H1 (cell line): ENCODE results near the gene SEC22B. TPM values are rescaled to one million over a fixed set of nuclear protein-coding genes. Genes with fewer than 3 reads are reported as not detected.
"Not testable (repeated sequence)": the region's sequence is repeated elsewhere in the genome, so short reads cannot be mapped to it uniquely, and the experiment has no call there.

Source experiments
- CTCF ChIA-PET: fragments of 300-600 bp; sonication (Branson Sonifier 250); formaldehyde crosslinking; loops from one replicate; lab custom pipeline; 2021; ENCODE audit not compliant: partially characterized antibody; lab: Charles Lee
- POLR2A ChIA-PET: fragments of 300-600 bp; sonication (Branson Sonifier 250); formaldehyde crosslinking; loops from one replicate; lab custom pipeline; 2021; ENCODE audit warnings: inconsistent platforms; ENCODE audit not compliant: partially characterized antibody; lab: Charles Lee
- DNase-seq, 2 experiments: peaks; one replicate each; pipeline versions ENCODE4 v3.0.0 to v3.0.0-alpha.2; 2010 to 2022; ENCODE audit warnings: low spot score in 2 of 2, low read depth in 1 of 2, mixed read lengths in 1 of 2
- FAIRE-seq: peaks from 2 replicates; lab custom pipeline; 2011; peaks lifted over from hg19 to GRCh38; lab: Jason Lieb, UNC
- H2AFZ ChIP-seq: 2 replicates; pipeline ENCODE4 v1.8.1; 2012; ENCODE audit warnings: low read length, inconsistent platforms
- H2AK5ac ChIP-seq: 2 replicates; pipeline ENCODE4 v1.6.1; 2013; ENCODE audit warnings: low read depth, low read length
- H2BK120ac ChIP-seq: replicated peaks from 2 replicates; pipeline ENCODE3; 2013; ENCODE audit warnings: low read depth, low read length, inconsistent platforms
- H2BK12ac ChIP-seq: 2 replicates; pipeline ENCODE4 v1.6.1; 2013; ENCODE audit warnings: low read depth, low read length
- H2BK15ac ChIP-seq: 2 replicates; pipeline ENCODE4 v1.6.1; 2013; ENCODE audit warnings: low read length
- H2BK20ac ChIP-seq: 2 replicates; pipeline ENCODE4 v1.6.1; 2013; ENCODE audit warnings: low read length
- H2BK5ac ChIP-seq: 2 replicates; pipeline ENCODE4 v1.6.1; 2013; ENCODE audit warnings: low read depth, low read length
- H3K14ac ChIP-seq: 2 replicates; pipeline ENCODE4 v1.6.1; 2013; ENCODE audit warnings: inconsistent platforms; ENCODE audit not compliant: insufficient read length
- H3K18ac ChIP-seq: 2 replicates; pipeline ENCODE4 v1.6.1; 2013; ENCODE audit warnings: low read length; ENCODE audit errors: extremely low read depth
- H3K23ac ChIP-seq: 2 replicates; pipeline ENCODE4 v1.6.1; 2013; ENCODE audit warnings: inconsistent platforms; ENCODE audit not compliant: insufficient read length
- H3K23me2 ChIP-seq: 2 replicates; pipeline ENCODE4 v1.6.1; 2013; ENCODE audit warnings: low read depth, low read length
- H3K27ac ChIP-seq: 2 replicates; pipeline ENCODE4 v1.6.1; 2011; ENCODE audit warnings: low read depth, low read length, inconsistent platforms
- H3K27me3 ChIP-seq, 4 experiments: replicated peaks in 1 of 4; 1 replicate in 1 of 4; 2 replicates in 3 of 4; pipeline versions ENCODE4 v1.6.1 to v1.8.1; 2011 to 2013; ENCODE audit warnings: low read length in 3 of 4, mild to moderate bottlenecking in 3 of 4, inconsistent platforms in 2 of 4, mixed read lengths in 2 of 4, moderate library complexity in 1 of 4; ENCODE audit not compliant: control insufficient read depth in 3 of 4, insufficient read depth in 3 of 4; ENCODE audit errors: extremely low read depth in 1 of 4
- H3K36me3 ChIP-seq, 4 experiments: 2 replicates each; pipeline versions ENCODE4 v1.6.1 to v1.8.1; 2011 to 2013; ENCODE audit warnings: mild to moderate bottlenecking in 4 of 4, low read length in 3 of 4, moderate library complexity in 2 of 4, control low read depth in 1 of 4, inconsistent platforms in 1 of 4; ENCODE audit not compliant: insufficient read depth in 4 of 4, control insufficient read depth in 2 of 4
- H3K4ac ChIP-seq: replicated peaks from 2 replicates; pipeline ENCODE3; 2013; ENCODE audit warnings: low read length, low read depth, mixed read lengths, inconsistent platforms; ENCODE audit not compliant: insufficient read length
- H3K4me1 ChIP-seq, 4 experiments: replicated peaks in 1 of 4; 1 replicate in 1 of 4; 2 replicates in 3 of 4; pipeline versions ENCODE4 v1.6.1 to v1.8.1; 2011 to 2013; ENCODE audit warnings: low read length in 3 of 4, inconsistent platforms in 2 of 4, mixed read lengths in 1 of 4; ENCODE audit not compliant: insufficient read depth in 4 of 4, control insufficient read depth in 3 of 4
- H3K4me2 ChIP-seq, 2 experiments: 2 replicates each; pipeline versions ENCODE4 v1.6.1 to v1.8.1; 2011 to 2013; ENCODE audit warnings: low read depth in 2 of 2, low read length in 2 of 2, control low read depth in 1 of 2, inconsistent platforms in 1 of 2, mild to moderate bottlenecking in 1 of 2; ENCODE audit not compliant: insufficient read depth in 1 of 2
- H3K4me3 ChIP-seq, 4 experiments: fragments of 200-600, 300-600 bp in 1 of 4; sonication (generic), shearing (Covaris generic), sonication (Bioruptor Twin) in 1 of 4; 2 replicates each; pipeline versions ENCODE4 v1.5.1 to v1.8.1; 2011 to 2016; ENCODE audit warnings: low read length in 4 of 4, low read depth in 3 of 4, control low read depth in 2 of 4, inconsistent platforms in 2 of 4, mild to moderate bottlenecking in 2 of 4, mixed read lengths in 1 of 4, moderate library complexity in 1 of 4; ENCODE audit not compliant: insufficient read depth in 2 of 4; ENCODE audit errors: extremely low read depth in 1 of 4
- H3K56ac ChIP-seq: replicated peaks from 2 replicates; pipeline ENCODE3; 2013; ENCODE audit warnings: low read depth, mild to moderate bottlenecking, mixed read lengths, low read length, inconsistent platforms; ENCODE audit not compliant: insufficient read length
- H3K79me1 ChIP-seq: 2 replicates; pipeline ENCODE4 v1.6.1; 2013; ENCODE audit warnings: low read depth, low read length, control low read depth
- H3K79me2 ChIP-seq, 2 experiments: 2 replicates each; pipeline versions ENCODE4 v1.6.1 to v1.8.1; 2012 to 2013; ENCODE audit warnings: low read length in 2 of 2, mild to moderate bottlenecking in 2 of 2, inconsistent platforms in 1 of 2; ENCODE audit not compliant: insufficient read depth in 2 of 2, control insufficient read depth in 1 of 2
- H3K9ac ChIP-seq, 4 experiments: replicated peaks in 1 of 4; 1 replicate in 1 of 4; 2 replicates in 3 of 4; pipeline versions ENCODE4 v1.6.1 to v1.8.1; 2011 to 2013; ENCODE audit warnings: low read depth in 3 of 4, low read length in 3 of 4, control low read depth in 2 of 4, mild to moderate bottlenecking in 2 of 4, moderate library complexity in 2 of 4, inconsistent platforms in 1 of 4; ENCODE audit errors: extremely low read depth in 1 of 4
- H3K9me3 ChIP-seq, 2 experiments: 2 replicates each; pipeline versions ENCODE4 v1.6.1 to v1.8.1; 2012 to 2013; ENCODE audit warnings: mild to moderate bottlenecking in 2 of 2, moderate library complexity in 2 of 2, control low read depth in 1 of 2, inconsistent platforms in 1 of 2, low read depth in 1 of 2, low read length in 1 of 2, mixed read lengths in 1 of 2; ENCODE audit not compliant: insufficient read depth in 2 of 2
- H4K20me1 ChIP-seq, 2 experiments: replicated peaks in 1 of 2; 2 replicates each; pipeline versions ENCODE3 to v1.8.1; 2011 to 2013; ENCODE audit warnings: inconsistent platforms in 2 of 2, low read length in 2 of 2, mild to moderate bottlenecking in 1 of 2; ENCODE audit not compliant: insufficient read depth in 2 of 2, control insufficient read depth in 1 of 2
- H4K5ac ChIP-seq: 2 replicates; pipeline ENCODE4 v1.6.1; 2013; ENCODE audit warnings: low read length, low read depth, mixed read lengths, inconsistent platforms; ENCODE audit not compliant: insufficient read length
- H4K8ac ChIP-seq: 2 replicates; pipeline ENCODE4 v1.8.0; 2013; ENCODE audit warnings: mild to moderate bottlenecking, moderate library complexity, low read length, inconsistent platforms; ENCODE audit not compliant: insufficient read depth; ENCODE audit errors: extremely low read depth
- H4K91ac ChIP-seq: replicated peaks from 2 replicates; pipeline ENCODE3; 2013; ENCODE audit warnings: low read length, mixed read lengths, inconsistent platforms; ENCODE audit not compliant: insufficient read length
- WGBS, 2 experiments: shearing (Covaris generic) in 1 of 2; methylation state at CpG; one replicate each; pipeline versions ENCODE4 v1.1.6 to v1.1.7; 2013 to 2015; ENCODE audit warnings: low lambda C conversion rate in 2 of 2, mixed read lengths in 2 of 2, inconsistent platforms in 1 of 2, low coverage in 1 of 2, missing lambda C conversion rate in 1 of 2; ENCODE audit not compliant: insufficient replicate concordance in 2 of 2, insufficient coverage in 1 of 2, insufficient read length in 1 of 2; ENCODE audit errors: extremely low coverage in 1 of 2, missing lambda C conversion rate in 1 of 2; 5-methylcytosine and 5-hydroxymethylcytosine counted together
- polyA plus RNA-seq, 7 experiments: library from polyadenylated mRNA; depleted of rRNA in 3 of 7; stranded (reverse) in 5 of 7; unstranded in 2 of 7; fragments of >200 nt in 5 of 7; fragments of 200-250 nt in 2 of 7; gene quantifications; 1 replicate in 5 of 7; 2 replicates in 1 of 7; 4 replicates in 1 of 7; pipeline versions ENCODE4 v1.2.1 to v1.2.3, GENCODE V29; 2011 to 2013; ENCODE audit warnings: missing spikeins in 2 of 7, mixed read lengths in 2 of 7
- total RNA-seq: library from RNA; stranded (reverse); fragmentation: NEBNext Ultra II Directional; extraction: Animal tissue kit (Norgen Biotek cat#: 25700); gene quantifications from 2 replicates; pipeline ENCODE4 v1.2.1, GENCODE V29; 2021

The SEC22B gene
- total and polyA plus RNA-seq, 2 of the 8 experiments (the other 6 are each of a cell fraction or from before 2014, with no cell fraction given) = 5.6 to 11.6 TPM

DNA sequence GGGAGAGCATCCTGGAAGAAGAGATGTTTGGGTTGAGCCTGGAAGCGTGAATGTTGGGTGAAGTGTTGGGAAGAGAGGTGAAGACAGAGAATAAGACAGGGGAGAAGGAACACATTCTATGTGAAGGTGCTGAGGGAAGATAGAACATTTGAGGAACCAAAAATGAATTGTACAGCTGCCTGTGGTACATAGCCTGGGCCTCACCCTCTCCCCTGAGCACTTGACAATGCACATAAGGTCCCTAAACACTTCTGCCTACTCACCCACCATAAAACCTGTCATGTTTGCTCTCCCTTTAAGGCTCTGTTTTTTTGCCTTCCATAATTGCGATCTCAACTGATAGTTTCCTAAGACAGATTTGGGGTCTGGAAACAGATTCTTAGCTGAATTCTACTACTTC lies 65.3 kb downstream of the SEC22B start:
- POLR2A ChIA-PET, H2BK12ac ChIP-seq, H2AK5ac ChIP-seq, CTCF ChIA-PET, H3K79me2 ChIP-seq, H3K4me3 ChIP-seq, H2BK5ac ChIP-seq, H3K27ac ChIP-seq, H3K4me1 ChIP-seq, H3K23me2 ChIP-seq, H3K14ac ChIP-seq, H3K23ac ChIP-seq, FAIRE-seq, H4K8ac ChIP-seq, H4K20me1 ChIP-seq, H3K9ac ChIP-seq, H2AFZ ChIP-seq, H4K5ac ChIP-seq, H4K91ac ChIP-seq, H3K4me2 ChIP-seq, H2BK15ac ChIP-seq, DNase-seq, H3K79me1 ChIP-seq, H3K9me3 ChIP-seq, H3K27me3 ChIP-seq, H3K18ac ChIP-seq, H3K36me3 ChIP-seq, H3K4ac ChIP-seq, H3K56ac ChIP-seq, H2BK20ac ChIP-seq, H2BK120ac ChIP-seq: not testable (repeated sequence)
- WGBS, 2 experiments = no CpG with 5 or more reads among the region's 2 CpGs

- H3K4me3 ChIP-seq, H2BK15ac ChIP-seq, POLR2A ChIA-PET, H2BK5ac ChIP-seq, H3K27me3 ChIP-seq, H3K23ac ChIP-seq, H3K4me1 ChIP-seq, H4K8ac ChIP-seq, H3K36me3 ChIP-seq, FAIRE-seq, H3K4ac ChIP-seq, CTCF ChIA-PET, H3K9me3 ChIP-seq, DNase-seq, H2AK5ac ChIP-seq, H2AFZ ChIP-seq, H2BK120ac ChIP-seq, H3K23me2 ChIP-seq, H4K5ac ChIP-seq, H3K79me1 ChIP-seq, H3K79me2 ChIP-seq, H4K20me1 ChIP-seq, H2BK12ac ChIP-seq, H3K14ac ChIP-seq, H3K27ac ChIP-seq, H4K91ac ChIP-seq, H3K18ac ChIP-seq, H3K9ac ChIP-seq, H3K56ac ChIP-seq, H3K4me2 ChIP-seq, H2BK20ac ChIP-seq: not testable (repeated sequence)
- WGBS, 2 experiments = 87% methylated on average over 6 of the region's 9 CpGs; no CpG with 5 or more reads in 1 of the 2 experiments
These were observed 66.7 kb downstream of the SEC22B start for GRCh38 chr1:120109656-120110055.
